ENCODE data around the gene GALNT11.
"Not testable (repeated sequence)": the region's sequence is repeated elsewhere in the genome, so short reads cannot be mapped to it uniquely, and the experiment has no call there.

GALNT11 gene

DNA sequence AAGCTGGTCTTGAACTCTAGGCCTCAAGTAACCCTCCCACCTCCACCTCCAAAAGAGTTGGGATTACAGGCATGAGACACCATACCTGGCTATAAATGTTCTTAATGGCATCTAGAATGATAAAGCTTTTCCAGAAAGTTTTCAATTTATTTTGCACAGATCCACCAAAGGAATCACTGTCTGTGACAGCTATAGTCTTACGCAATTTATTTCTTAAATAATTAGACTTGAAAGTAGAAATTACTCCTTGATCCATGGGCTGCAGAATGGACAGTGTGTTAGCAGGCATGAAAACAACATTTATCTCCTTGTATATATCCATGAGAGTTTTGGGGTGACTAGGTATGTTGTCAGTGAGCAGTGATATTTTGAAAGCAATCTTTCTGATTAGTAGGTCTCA, 33.8 kb downstream of the GALNT11 start:
- DNase-seq (ENCODE audit: low read depth in 1 of 2, low spot score in 1 of 2), result no peak
- TF ChIP-seq GABPA (IDR thresholded peaks at IDR 0.05; ENCODE audit: low read depth) (no peak), SPI1 (IDR thresholded peaks at IDR 0.05; ENCODE audit: borderline replicate concordance, low read depth) (no peak)
- TF ChIP-seq, protein P1, sequence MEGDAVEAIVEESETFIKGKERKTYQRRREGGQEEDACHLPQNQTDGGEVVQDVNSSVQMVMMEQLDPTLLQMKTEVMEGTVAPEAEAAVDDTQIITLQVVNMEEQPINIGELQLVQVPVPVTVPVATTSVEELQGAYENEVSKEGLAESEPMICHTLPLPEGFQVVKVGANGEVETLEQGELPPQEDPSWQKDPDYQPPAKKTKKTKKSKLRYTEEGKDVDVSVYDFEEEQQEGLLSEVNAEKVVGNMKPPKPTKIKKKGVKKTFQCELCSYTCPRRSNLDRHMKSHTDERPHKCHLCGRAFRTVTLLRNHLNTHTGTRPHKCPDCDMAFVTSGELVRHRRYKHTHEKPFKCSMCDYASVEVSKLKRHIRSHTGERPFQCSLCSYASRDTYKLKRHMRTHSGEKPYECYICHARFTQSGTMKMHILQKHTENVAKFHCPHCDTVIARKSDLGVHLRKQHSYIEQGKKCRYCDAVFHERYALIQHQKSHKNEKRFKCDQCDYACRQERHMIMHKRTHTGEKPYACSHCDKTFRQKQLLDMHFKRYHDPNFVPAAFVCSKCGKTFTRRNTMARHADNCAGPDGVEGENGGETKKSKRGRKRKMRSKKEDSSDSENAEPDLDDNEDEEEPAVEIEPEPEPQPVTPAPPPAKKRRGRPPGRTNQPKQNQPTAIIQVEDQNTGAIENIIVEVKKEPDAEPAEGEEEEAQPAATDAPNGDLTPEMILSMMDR (IDR thresholded peaks at IDR 0.05; ENCODE audit: insufficient read depth, low read length), result no peak
- Histone ChIP-seq H3K27ac (replicated peaks) (no peak overlapping the region), H3K27me3 (ENCODE audit: insufficient read depth, poor library complexity, severe bottlenecking) (no peaks in the 10 kb centered on the region), H3K4me3 (replicated peaks; ENCODE audit: insufficient read depth, low read length) (no peak overlapping the region)

GRCh38 chr7:152061086-152061485, 35.6 kb downstream of the GALNT11 start:
- not testable (repeated sequence) for DNase-seq (ENCODE audit: low read depth in 1 of 2, low spot score in 1 of 2); H3K27me3 ChIP-seq (ENCODE audit: insufficient read depth, poor library complexity, severe bottlenecking); H3K27ac ChIP-seq (replicated peaks); H3K4me3 ChIP-seq (replicated peaks; ENCODE audit: insufficient read depth, low read length)

DNA sequence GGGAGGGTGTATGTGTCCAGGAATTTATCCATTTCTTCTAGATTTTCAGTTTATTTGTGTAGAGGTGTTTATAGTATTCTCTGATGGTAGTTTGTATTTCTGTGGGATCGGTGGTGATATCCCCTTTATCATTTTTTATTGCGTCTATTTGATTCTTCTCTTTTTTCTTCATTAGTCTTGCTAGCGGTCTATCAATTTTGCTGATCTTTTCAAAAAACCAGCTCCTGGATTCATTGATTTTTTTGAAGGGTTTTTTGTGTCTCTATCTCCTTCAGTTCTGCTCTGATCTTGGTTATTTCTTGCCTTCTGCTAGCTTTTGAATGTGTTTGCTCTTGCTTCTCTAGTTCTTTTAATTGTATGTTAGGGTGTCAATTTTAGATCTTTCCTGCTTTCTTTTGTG, 37.7 kb downstream of the GALNT11 start:
- H3K4me3 ChIP-seq (replicated peaks; ENCODE audit: insufficient read depth, low read length); H3K27me3 ChIP-seq (ENCODE audit: insufficient read depth, poor library complexity, severe bottlenecking); H3K27ac ChIP-seq (replicated peaks); DNase-seq (ENCODE audit: low read depth in 1 of 2, low spot score in 1 of 2): not testable (repeated sequence)

DNA sequence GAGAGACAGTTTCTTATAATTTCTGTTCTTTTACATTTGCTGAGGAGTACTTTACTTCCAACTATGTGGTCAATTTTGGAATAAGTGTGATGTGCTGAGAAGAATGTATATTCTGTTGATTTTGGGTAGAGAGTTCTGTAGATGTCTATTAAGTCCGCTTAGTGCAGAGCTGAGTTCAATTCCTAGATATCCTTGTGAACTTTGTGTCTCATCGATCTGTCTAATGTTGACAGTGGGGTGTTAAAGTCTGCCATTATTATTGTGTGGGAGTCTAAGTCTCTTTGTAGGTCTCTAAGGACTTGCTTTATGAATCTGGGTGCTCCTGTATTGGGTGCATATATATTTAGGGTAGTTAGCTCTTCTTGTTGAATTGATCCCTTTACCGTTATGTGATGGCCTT, 38.3 kb downstream of the GALNT11 start:
- not testable (repeated sequence) for H3K27ac ChIP-seq (replicated peaks); DNase-seq (ENCODE audit: low read depth in 1 of 2, low spot score in 1 of 2); H3K27me3 ChIP-seq (ENCODE audit: insufficient read depth, poor library complexity, severe bottlenecking); H3K4me3 ChIP-seq (replicated peaks; ENCODE audit: insufficient read depth, low read length)

DNA sequence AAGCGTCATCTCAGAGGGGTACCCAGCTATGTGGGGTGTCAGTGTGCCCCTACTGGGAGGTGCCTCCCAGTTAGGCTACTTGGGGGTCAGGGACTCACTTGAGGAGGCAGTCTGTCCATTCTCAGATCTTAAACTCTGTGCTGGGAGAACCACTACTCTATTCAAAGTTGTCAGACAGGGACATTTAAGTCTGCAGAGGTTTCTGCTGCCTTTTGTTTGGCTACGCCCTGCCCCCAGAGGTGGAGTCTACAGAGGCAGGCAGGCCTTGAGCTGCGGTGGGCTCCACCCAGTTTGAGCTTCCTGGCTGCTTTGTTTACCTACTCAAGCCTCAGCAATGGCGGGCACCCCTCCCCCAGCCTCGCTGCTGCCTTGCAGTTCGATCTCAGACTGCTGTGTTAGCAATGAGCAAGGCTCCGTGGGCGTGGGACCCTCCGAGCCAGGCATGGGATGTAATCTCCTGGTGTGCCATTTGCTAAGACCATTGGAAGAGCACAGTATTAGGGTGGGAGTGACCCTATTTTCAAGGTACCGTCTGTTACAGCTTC, 40.4 kb downstream of the GALNT11 start:
- DNase-seq (ENCODE audit: low read depth in 1 of 2, low spot score in 1 of 2); H3K27ac ChIP-seq (replicated peaks); H3K27me3 ChIP-seq (ENCODE audit: insufficient read depth, poor library complexity, severe bottlenecking); H3K4me3 ChIP-seq (replicated peaks; ENCODE audit: insufficient read depth, low read length): not testable (repeated sequence)

DNA sequence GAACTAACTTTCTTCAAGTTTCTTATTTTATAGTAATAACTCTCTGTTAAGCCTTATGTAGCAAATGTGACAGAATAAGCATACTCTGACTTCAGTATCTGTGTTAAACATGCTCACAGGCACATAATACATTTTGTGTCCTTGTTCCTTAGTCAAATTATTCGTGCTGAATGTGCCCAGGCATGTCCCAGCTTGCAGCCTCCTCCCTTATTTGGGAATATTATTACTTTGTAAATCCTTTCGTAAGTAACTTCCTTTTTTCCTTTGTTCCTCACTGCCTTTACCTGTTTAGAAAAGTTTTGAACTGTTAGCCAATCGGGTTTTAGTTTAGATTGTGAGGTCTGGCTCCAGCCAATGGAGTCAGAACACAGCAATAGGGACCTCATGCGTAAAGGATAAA, 46.9 kb downstream of the GALNT11 start:
- Histone ChIP-seq H3K4me3 (replicated peaks; ENCODE audit: insufficient read depth, low read length) (no peak overlapping the region), H3K27me3 (ENCODE audit: insufficient read depth, poor library complexity, severe bottlenecking) (no peaks in the 10 kb centered on the region), H3K27ac (replicated peaks) (no peak overlapping the region)
- DNase-seq (ENCODE audit: low read depth in 1 of 2, low spot score in 1 of 2), result no peak
- TF ChIP-seq SPI1 (IDR thresholded peaks at IDR 0.05; ENCODE audit: borderline replicate concordance, low read depth) (no peak), GABPA (IDR thresholded peaks at IDR 0.05; ENCODE audit: low read depth) (no peak)
- TF ChIP-seq, protein P2, sequence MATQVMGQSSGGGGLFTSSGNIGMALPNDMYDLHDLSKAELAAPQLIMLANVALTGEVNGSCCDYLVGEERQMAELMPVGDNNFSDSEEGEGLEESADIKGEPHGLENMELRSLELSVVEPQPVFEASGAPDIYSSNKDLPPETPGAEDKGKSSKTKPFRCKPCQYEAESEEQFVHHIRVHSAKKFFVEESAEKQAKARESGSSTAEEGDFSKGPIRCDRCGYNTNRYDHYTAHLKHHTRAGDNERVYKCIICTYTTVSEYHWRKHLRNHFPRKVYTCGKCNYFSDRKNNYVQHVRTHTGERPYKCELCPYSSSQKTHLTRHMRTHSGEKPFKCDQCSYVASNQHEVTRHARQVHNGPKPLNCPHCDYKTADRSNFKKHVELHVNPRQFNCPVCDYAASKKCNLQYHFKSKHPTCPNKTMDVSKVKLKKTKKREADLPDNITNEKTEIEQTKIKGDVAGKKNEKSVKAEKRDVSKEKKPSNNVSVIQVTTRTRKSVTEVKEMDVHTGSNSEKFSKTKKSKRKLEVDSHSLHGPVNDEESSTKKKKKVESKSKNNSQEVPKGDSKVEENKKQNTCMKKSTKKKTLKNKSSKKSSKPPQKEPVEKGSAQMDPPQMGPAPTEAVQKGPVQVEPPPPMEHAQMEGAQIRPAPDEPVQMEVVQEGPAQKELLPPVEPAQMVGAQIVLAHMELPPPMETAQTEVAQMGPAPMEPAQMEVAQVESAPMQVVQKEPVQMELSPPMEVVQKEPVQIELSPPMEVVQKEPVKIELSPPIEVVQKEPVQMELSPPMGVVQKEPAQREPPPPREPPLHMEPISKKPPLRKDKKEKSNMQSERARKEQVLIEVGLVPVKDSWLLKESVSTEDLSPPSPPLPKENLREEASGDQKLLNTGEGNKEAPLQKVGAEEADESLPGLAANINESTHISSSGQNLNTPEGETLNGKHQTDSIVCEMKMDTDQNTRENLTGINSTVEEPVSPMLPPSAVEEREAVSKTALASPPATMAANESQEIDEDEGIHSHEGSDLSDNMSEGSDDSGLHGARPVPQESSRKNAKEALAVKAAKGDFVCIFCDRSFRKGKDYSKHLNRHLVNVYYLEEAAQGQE (IDR thresholded peaks at IDR 0.05; ENCODE audit: insufficient replicate concordance, low read depth), result no peak

- TF ChIP-seq GABPA (IDR thresholded peaks at IDR 0.05; ENCODE audit: low read depth), result no peak
- TF ChIP-seq, protein P2 (IDR thresholded peaks at IDR 0.05; ENCODE audit: insufficient replicate concordance, low read depth), result no peak
- TF ChIP-seq SPI1 (IDR thresholded peaks at IDR 0.05; ENCODE audit: borderline replicate concordance, low read depth), result no peak
- TF ChIP-seq POLR2AphosphoS5 (IDR thresholded peaks at IDR 0.05; ENCODE audit: low read depth), result no peak
- TF ChIP-seq, protein P1 (IDR thresholded peaks at IDR 0.05; ENCODE audit: insufficient read depth, low read length), result no peak
- H3K27me3 ChIP-seq (ENCODE audit: insufficient read depth, poor library complexity, severe bottlenecking), result no peaks in the 10 kb centered on the region
- no peak for DNase-seq (ENCODE audit: low read depth in 1 of 2, low spot score in 1 of 2)
- no peak overlapping the region for H3K27ac ChIP-seq (replicated peaks)
- no peak overlapping the region for H3K4me3 ChIP-seq (replicated peaks; ENCODE audit: insufficient read depth, low read length)
Measured at GRCh38 chr7:152073352-152073751, 47.9 kb downstream of the GALNT11 start.
